EH (cell line): ENCODE measurements around the gene CUEDC2.
"Not testable (repeated sequence)": the region's sequence is repeated elsewhere in the genome, so short reads cannot be mapped to it uniquely, and the experiment has no call there.

ENCODE experiments used
- DNase-seq: peaks from one replicate; pipeline ENCODE4 v3.0.0-alpha.2; 2015; ENCODE audit warnings: low read depth

Gene CUEDC2

GRCh38 chr10:102454662-102455487 lies 22.5 kb upstream of the CUEDC2 start:
- DNase-seq, result not testable (repeated sequence)

- DNase-seq, result no peak
Measured at GRCh38 chr10:102453502-102453901, 21.1 kb upstream of the CUEDC2 start.

- peak; percentile 84 for DNase-seq
Measured at GRCh38 chr10:102452672-102453340, 20.4 kb upstream of the CUEDC2 start.

GRCh38 chr10:102451105-102451969 lies 19.0 kb upstream of the CUEDC2 start, which contains the start of gene C10orf95:
TSS of gene C10orf95 (minus strand) at chr10:102451543. CDS start at chr10:102451093, 450 bp downstream.
- DNase-seq, result no peak

GRCh38 chr10:102450374-102451104 lies 18.2 kb upstream of the CUEDC2 start:
- peak; percentile 83 for DNase-seq

GRCh38 chr10:102450124-102450373 lies 17.7 kb upstream of the CUEDC2 start:
- no peak for DNase-seq

GRCh38 chr10:102449321-102450123 lies 17.1 kb upstream of the CUEDC2 start:
- DNase-seq, result peak; percentile 65

GRCh38 chr10:102444851-102445250 lies 12.5 kb upstream of the CUEDC2 start:
- DNase-seq, result no peak

- no peak for DNase-seq
Measured at GRCh38 chr10:102438374-102438773, 6.0 kb upstream of the CUEDC2 start.

- no peak for DNase-seq
Measured at GRCh38 chr10:102437515-102437914, 5.1 kb upstream of the CUEDC2 start.

GRCh38 chr10:102436312-102436711 lies 3.9 kb upstream of the CUEDC2 start:
- no peak for DNase-seq

- no peak for DNase-seq
Measured at GRCh38 chr10:102435529-102436233, 3.3 kb upstream of the CUEDC2 start.

GRCh38 chr10:102435133-102435497 lies 2.7 kb upstream of the CUEDC2 start:
- no peak for DNase-seq

- peak; percentile 56 for DNase-seq
Measured at GRCh38 chr10:102434394-102435132, 2.2 kb upstream of the CUEDC2 start.

GRCh38 chr10:102433619-102434046 lies 1.3 kb upstream of the CUEDC2 start:
- DNase-seq, result no peak

GRCh38 chr10:102431452-102432124 lies 786 bp downstream of the CUEDC2 start:
- peak; percentile 50 for DNase-seq

- no peak for DNase-seq
Measured at GRCh38 chr10:102429468-102429867, 2.9 kb downstream of the CUEDC2 start.

- DNase-seq, result peak; percentile 53
Measured at GRCh38 chr10:102426803-102427287, 5.5 kb downstream of the CUEDC2 start.

- no peak for DNase-seq
Measured at GRCh38 chr10:102425444-102425843, 6.9 kb downstream of the CUEDC2 start.
